ENCODE data around the gene ERC2. TPM values are rescaled to one million over a fixed set of nuclear protein-coding genes. Genes with fewer than 3 reads are reported as not detected.

ERC2 gene
- total and polyA plus RNA-seq, 8 donors = 1.2 to 4.8 (median 2.3) TPM

DNA sequence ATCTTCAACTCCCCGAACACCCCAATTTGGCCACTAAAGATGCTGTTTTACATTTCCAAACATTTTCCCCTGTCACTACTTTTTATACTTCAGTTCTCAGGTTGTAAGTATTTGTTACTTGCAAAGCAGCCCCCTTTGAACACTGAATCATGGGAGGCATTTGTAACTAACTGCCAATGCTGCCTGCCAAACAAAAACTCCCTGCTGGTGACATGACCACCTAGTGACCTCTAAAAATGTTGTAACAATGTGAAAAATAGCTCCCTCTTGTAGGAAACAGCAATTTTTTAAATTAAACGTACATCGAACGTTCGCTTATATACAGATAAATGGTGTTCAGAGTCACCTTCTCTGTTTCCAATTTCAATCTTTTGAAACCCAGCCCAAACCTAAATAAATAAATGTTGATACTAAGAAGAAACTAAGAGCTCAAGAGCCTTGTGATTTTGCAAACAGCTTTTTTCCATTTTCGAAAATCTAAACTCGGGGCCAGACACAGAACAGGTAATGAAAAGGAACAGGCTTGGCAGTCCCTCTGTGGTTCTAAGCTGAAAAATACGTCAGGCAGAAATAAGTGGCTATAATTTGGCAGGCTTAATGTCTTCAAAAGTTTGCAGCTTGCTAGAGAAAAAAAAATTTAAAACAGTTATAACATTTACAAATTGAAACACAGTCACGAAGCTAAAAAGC lies 712.6 kb downstream of the ERC2 start:
- DNase-seq (no peak), FAIRE-seq (no peak), ATAC-seq (peak in 1 of 4 donors; percentile 42)
- 46 to 61% methylated on average over 9 of the region's 9 CpGs for WGBS, 2 donors
- H3K4me3 ChIP-seq = no peak overlapping the region
- no peak for TF ChIP-seq CTCF (IDR thresholded peaks at IDR 0.05)
- peak overlapping the region in 2 of 4 donors; percentile 14 to 16 for H3K27ac ChIP-seq
- H3K9me3 ChIP-seq = no peaks in the 10 kb centered on the region
- intact Hi-C loops (cut with DNase I) = no loop called here
- H3K27me3 ChIP-seq = peaks cover 0 to 4% (median 0%) of the 10 kb centered on the region in 4 donors
- peaks cover 10 to 16% (median 14%) of the 10 kb centered on the region in 3 donors for H3K4me1 ChIP-seq
- no peaks in the 10 kb centered on the region for H3K36me3 ChIP-seq

- H3K4me1 ChIP-seq = peaks cover 0 to 5% (median 0%) of the 10 kb centered on the region in 3 donors
- no peak for ATAC-seq
- peaks cover 0 to 4% (median 0%) of the 10 kb centered on the region in 4 donors for H3K27me3 ChIP-seq
- 87 to 92% methylated on average over 5 of the region's 5 CpGs for WGBS, 2 donors
- DNase-seq = no peak
- intact Hi-C loops (cut with DNase I) = no loop called here
- H3K36me3 ChIP-seq = no peaks in the 10 kb centered on the region
- H3K4me3 ChIP-seq = no peak overlapping the region
- no peak for TF ChIP-seq CTCF (IDR thresholded peaks at IDR 0.05)
- H3K9me3 ChIP-seq = no peaks in the 10 kb centered on the region
- no peak for FAIRE-seq
- H3K27ac ChIP-seq = no peak overlapping the region
These were observed 715.4 kb downstream of the ERC2 start for GRCh38 chr3:55752911-55753310.

DNA sequence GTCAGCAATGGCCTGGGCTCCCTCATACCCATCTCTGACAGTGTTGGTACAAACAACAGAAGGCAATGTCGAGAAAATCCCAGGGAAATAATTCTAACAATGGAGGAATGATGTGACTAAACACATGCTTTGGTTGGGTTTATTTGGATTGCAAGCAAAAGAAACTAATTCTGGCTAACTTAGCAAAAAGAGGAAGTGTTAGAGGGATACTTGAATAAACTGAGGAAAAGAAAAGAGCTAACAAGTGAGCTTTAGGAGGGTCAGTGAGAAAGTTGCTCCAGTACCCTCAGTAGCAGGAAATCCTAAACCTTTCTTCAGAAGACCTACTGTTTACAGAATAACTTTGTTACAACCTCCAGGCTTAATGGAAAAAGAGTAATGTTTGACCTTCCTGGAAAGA lies 716.5 kb downstream of the ERC2 start:
- Histone ChIP-seq H3K27me3 (peaks cover 0 to 4% (median 0%) of the 10 kb centered on the region in 4 donors), H3K9me3 (no peaks in the 10 kb centered on the region), H3K4me1 (peaks cover 0 to 5% (median 4%) of the 10 kb centered on the region in 3 donors), H3K36me3 (no peaks in the 10 kb centered on the region), H3K27ac (no peak overlapping the region), H3K4me3 (no peak overlapping the region)
- DNase-seq (no peak), ATAC-seq (no peak), FAIRE-seq (no peak)
- WGBS, 2 donors = 73 to 76% methylated on average over 1 of the region's 1 CpG
- intact Hi-C loops (cut with DNase I) = no loop called here
- no peak for TF ChIP-seq CTCF (IDR thresholded peaks at IDR 0.05)

DNA sequence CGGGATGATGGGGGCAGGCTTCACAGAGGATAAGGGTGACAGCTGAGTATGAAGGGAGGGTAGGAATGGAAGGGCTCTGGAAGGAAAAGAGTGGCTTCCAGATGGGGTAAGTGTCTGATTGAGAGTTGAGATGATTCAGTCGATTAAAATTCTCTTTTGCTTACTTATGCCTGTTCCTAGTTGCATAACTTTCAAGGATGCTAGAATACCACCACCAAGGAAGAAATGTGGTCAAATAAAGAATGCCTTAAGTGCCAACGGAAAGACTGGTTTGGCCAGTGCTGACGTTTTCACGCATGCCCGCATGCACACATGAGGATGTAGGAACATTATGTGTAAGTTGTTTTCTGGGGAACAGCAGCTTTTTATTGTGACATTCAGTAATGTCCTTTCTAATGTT lies 717.7 kb downstream of the ERC2 start:
- WGBS, 2 donors = 75 to 78% methylated on average over 6 of the region's 6 CpGs
- Histone ChIP-seq H3K4me1 (peaks cover 0 to 4% (median 0%) of the 10 kb centered on the region in 3 donors), H3K4me3 (no peak overlapping the region), H3K27me3 (no peaks in the 10 kb centered on the region), H3K27ac (no peak overlapping the region), H3K36me3 (no peaks in the 10 kb centered on the region), H3K9me3 (no peaks in the 10 kb centered on the region)
- peak in 2 of 4 donors; percentile 20 to 24 for ATAC-seq
- no peak for FAIRE-seq
- no peak for TF ChIP-seq CTCF (IDR thresholded peaks at IDR 0.05)
- intact Hi-C loops (cut with DNase I) = no loop called here
- peak in 1 of 6 donors; percentile 19 for DNase-seq

GRCh38 chr3:55749036-55749435 lies 719.2 kb downstream of the ERC2 start:
- ATAC-seq = no peak
- H3K4me3 ChIP-seq = no peak overlapping the region
- WGBS, 2 donors = 93 to 100% methylated on average over 1 of the region's 1 CpG
- intact Hi-C loops (cut with DNase I) = loop anchor here in 1 of 3 donors (10.0 kb wide), 1 partner anchor 264 kb away; the partner anchor contains the start of gene WNT5A
- no peaks in the 10 kb centered on the region for H3K36me3 ChIP-seq
- H3K27ac ChIP-seq = no peak overlapping the region
- DNase-seq = no peak
- FAIRE-seq = no peak
- no peak for TF ChIP-seq CTCF (IDR thresholded peaks at IDR 0.05)
- H3K9me3 ChIP-seq = no peaks in the 10 kb centered on the region
- H3K4me1 ChIP-seq = peaks cover 0 to 4% (median 0%) of the 10 kb centered on the region in 3 donors
- no peaks in the 10 kb centered on the region for H3K27me3 ChIP-seq
